ENCODE data around the gene GDA. TPM values are rescaled to one million over a fixed set of nuclear protein-coding genes. Genes with fewer than 3 reads are reported as not detected.

GDA gene
- total and polyA plus RNA-seq, 4 donors = 0.88 to 4.3 (median 2.8) TPM

- H3K27me3 ChIP-seq (ENCODE audit: control insufficient read depth, insufficient read depth, low read length) = no peaks in the 10 kb centered on the region
- no peaks in the 10 kb centered on the region for H3K4me1 ChIP-seq (ENCODE audit: control insufficient read depth, insufficient read depth, low read length)
- DNase-seq (ENCODE audit: low read depth in 4 of 6, low spot score in 6 of 6) = no peak
- no peaks in the 10 kb centered on the region for H3K36me3 ChIP-seq (ENCODE audit: control insufficient read depth, insufficient read depth, low read length)
- H3K9me3 ChIP-seq (ENCODE audit: control insufficient read depth, insufficient read depth, low read length) = no peaks in the 10 kb centered on the region
- H3K27ac ChIP-seq (ENCODE audit: low read depth, low read length) = no peak overlapping the region
- 67% methylated on average over 1 of the region's 4 CpGs for WGBS (ENCODE audit: insufficient coverage)
- H3K4me3 ChIP-seq (ENCODE audit: low read depth, low read length) = no peak overlapping the region
Observed at GRCh38 chr9:72131206-72131605, 18.0 kb upstream of the GDA start.

GRCh38 chr9:72132052-72132451 lies 17.2 kb upstream of the GDA start:
- Histone ChIP-seq H3K4me1 (ENCODE audit: control insufficient read depth, insufficient read depth, low read length) (no peaks in the 10 kb centered on the region), H3K27ac (ENCODE audit: low read depth, low read length) (no peak overlapping the region), H3K36me3 (ENCODE audit: control insufficient read depth, insufficient read depth, low read length) (no peaks in the 10 kb centered on the region), H3K4me3 (ENCODE audit: low read depth, low read length) (no peak overlapping the region), H3K27me3 (ENCODE audit: control insufficient read depth, insufficient read depth, low read length) (no peaks in the 10 kb centered on the region), H3K9me3 (ENCODE audit: control insufficient read depth, insufficient read depth, low read length) (no peaks in the 10 kb centered on the region)
- DNase-seq (ENCODE audit: low read depth in 4 of 6, low spot score in 6 of 6) = no peak
- no CpG with 5 or more reads among the region's 1 CpG for WGBS (ENCODE audit: insufficient coverage)

- Histone ChIP-seq H3K27me3 (ENCODE audit: control insufficient read depth, insufficient read depth, low read length) (no peaks in the 10 kb centered on the region), H3K9me3 (ENCODE audit: control insufficient read depth, insufficient read depth, low read length) (no peaks in the 10 kb centered on the region), H3K4me3 (ENCODE audit: low read depth, low read length) (no peak overlapping the region), H3K36me3 (ENCODE audit: control insufficient read depth, insufficient read depth, low read length) (no peaks in the 10 kb centered on the region), H3K4me1 (ENCODE audit: control insufficient read depth, insufficient read depth, low read length) (no peaks in the 10 kb centered on the region), H3K27ac (ENCODE audit: low read depth, low read length) (no peak overlapping the region)
- no peak for DNase-seq (ENCODE audit: low read depth in 4 of 6, low spot score in 6 of 6)
- no CpG with 5 or more reads among the region's 3 CpGs for WGBS (ENCODE audit: insufficient coverage)
Observed at GRCh38 chr9:72133365-72134035, 15.7 kb upstream of the GDA start.

DNA sequence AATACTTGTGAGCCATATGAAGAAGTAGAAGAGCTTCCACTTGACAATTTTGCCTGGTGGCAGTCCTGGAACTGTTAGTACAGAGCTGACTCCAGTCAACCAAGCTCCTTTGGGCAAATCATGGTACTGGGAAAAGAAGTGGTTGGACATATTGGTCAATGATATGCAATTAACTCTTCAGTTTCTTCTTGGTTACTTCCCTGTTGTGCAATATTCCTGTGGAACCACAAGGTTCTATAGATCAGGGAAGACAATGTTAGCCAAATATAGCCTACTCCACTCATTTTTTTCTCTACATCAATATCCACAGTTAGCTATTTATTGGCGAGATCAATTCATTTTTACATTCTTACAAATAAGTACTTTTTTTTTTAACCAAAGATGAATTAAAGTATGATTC lies 14.4 kb upstream of the GDA start:
- no peaks in the 10 kb centered on the region for H3K4me1 ChIP-seq (ENCODE audit: control insufficient read depth, insufficient read depth, low read length)
- WGBS (ENCODE audit: insufficient coverage) = no CpG with 5 or more reads among the region's 1 CpG
- H3K9me3 ChIP-seq (ENCODE audit: control insufficient read depth, insufficient read depth, low read length) = no peaks in the 10 kb centered on the region
- no peaks in the 10 kb centered on the region for H3K36me3 ChIP-seq (ENCODE audit: control insufficient read depth, insufficient read depth, low read length)
- no peak overlapping the region for H3K4me3 ChIP-seq (ENCODE audit: low read depth, low read length)
- H3K27me3 ChIP-seq (ENCODE audit: control insufficient read depth, insufficient read depth, low read length) = no peaks in the 10 kb centered on the region
- H3K27ac ChIP-seq (ENCODE audit: low read depth, low read length) = no peak overlapping the region
- DNase-seq (ENCODE audit: low read depth in 4 of 6, low spot score in 6 of 6) = no peak

- WGBS (ENCODE audit: insufficient coverage) = 100% methylated on average over 2 of the region's 6 CpGs
- Histone ChIP-seq H3K4me1 (ENCODE audit: control insufficient read depth, insufficient read depth, low read length) (no peaks in the 10 kb centered on the region), H3K4me3 (ENCODE audit: low read depth, low read length) (no peak overlapping the region)
Observed at GRCh38 chr9:72137697-72138365, 11.4 kb upstream of the GDA start.

GRCh38 chr9:72139226-72139625 lies 10.0 kb upstream of the GDA start:
- Histone ChIP-seq H3K9me3 (ENCODE audit: control insufficient read depth, insufficient read depth, low read length) (no peaks in the 10 kb centered on the region), H3K4me1 (ENCODE audit: control insufficient read depth, insufficient read depth, low read length) (no peaks in the 10 kb centered on the region), H3K4me3 (ENCODE audit: low read depth, low read length) (no peak overlapping the region), H3K27ac (ENCODE audit: low read depth, low read length) (no peak overlapping the region), H3K27me3 (ENCODE audit: control insufficient read depth, insufficient read depth, low read length) (no peaks in the 10 kb centered on the region), H3K36me3 (ENCODE audit: control insufficient read depth, insufficient read depth, low read length) (no peaks in the 10 kb centered on the region)
- DNase-seq (ENCODE audit: low read depth in 4 of 6, low spot score in 6 of 6) = no peak
- WGBS (ENCODE audit: insufficient coverage) = no CpG with 5 or more reads among the region's 2 CpGs

More at GRCh38 chr9:72137697-72138365, 11.4 kb upstream of the GDA start:
- no peaks in the 10 kb centered on the region for H3K27me3 ChIP-seq (ENCODE audit: control insufficient read depth, insufficient read depth, low read length)
- DNase-seq (ENCODE audit: low read depth in 4 of 6, low spot score in 6 of 6) = peak in 1 of 6 donors; percentile 20
- H3K36me3 ChIP-seq (ENCODE audit: control insufficient read depth, insufficient read depth, low read length) = no peaks in the 10 kb centered on the region
- no peak overlapping the region for H3K27ac ChIP-seq (ENCODE audit: low read depth, low read length)
- H3K9me3 ChIP-seq (ENCODE audit: control insufficient read depth, insufficient read depth, low read length) = no peaks in the 10 kb centered on the region

DNA sequence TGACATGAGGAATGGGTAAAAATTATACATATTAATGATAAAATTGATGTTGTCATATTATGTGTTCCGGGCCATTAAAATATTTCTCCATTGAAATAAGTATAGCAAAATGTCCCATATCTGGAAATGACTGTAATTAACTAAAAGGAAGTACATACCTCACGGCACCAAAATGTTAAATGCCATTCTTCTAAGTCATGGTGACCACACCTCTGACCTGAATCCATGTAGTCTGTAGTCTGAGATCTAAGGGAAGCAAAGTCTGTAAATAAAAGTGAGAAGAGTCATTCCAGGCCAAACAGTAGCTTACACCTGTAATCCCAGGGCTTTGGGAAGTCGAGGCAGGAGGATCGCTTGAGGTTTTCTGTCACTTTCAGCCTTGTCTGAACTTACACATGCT lies 8.7 kb upstream of the GDA start:
- no peak overlapping the region for H3K4me3 ChIP-seq (ENCODE audit: low read depth, low read length)
- no peaks in the 10 kb centered on the region for H3K9me3 ChIP-seq (ENCODE audit: control insufficient read depth, insufficient read depth, low read length)
- WGBS (ENCODE audit: insufficient coverage) = no CpG with 5 or more reads among the region's 4 CpGs
- no peak for DNase-seq (ENCODE audit: low read depth in 4 of 6, low spot score in 6 of 6)
- no peaks in the 10 kb centered on the region for H3K36me3 ChIP-seq (ENCODE audit: control insufficient read depth, insufficient read depth, low read length)
- H3K27me3 ChIP-seq (ENCODE audit: control insufficient read depth, insufficient read depth, low read length) = no peaks in the 10 kb centered on the region
- no peak overlapping the region for H3K27ac ChIP-seq (ENCODE audit: low read depth, low read length)
- no peaks in the 10 kb centered on the region for H3K4me1 ChIP-seq (ENCODE audit: control insufficient read depth, insufficient read depth, low read length)

DNA sequence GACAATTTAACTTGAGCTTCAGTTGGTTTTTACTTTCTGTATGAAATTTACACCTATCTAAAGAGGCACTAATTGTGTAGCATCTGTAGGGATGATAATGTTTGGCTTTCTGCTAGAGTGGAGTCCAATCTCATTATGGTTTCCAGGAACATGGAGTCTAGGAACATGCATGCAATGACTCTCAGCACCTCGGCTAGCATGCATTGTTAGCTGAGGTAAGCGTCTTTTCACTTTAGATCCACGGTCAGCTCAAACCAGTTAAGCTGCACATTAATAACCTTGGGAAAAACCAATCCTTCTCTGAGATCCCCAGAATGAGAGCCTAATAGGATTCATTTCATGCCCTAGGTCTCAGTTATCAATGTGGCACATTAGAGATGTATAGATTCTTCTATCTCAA lies 7.8 kb upstream of the GDA start:
- no peaks in the 10 kb centered on the region for H3K36me3 ChIP-seq (ENCODE audit: control insufficient read depth, insufficient read depth, low read length)
- no peak overlapping the region for H3K4me3 ChIP-seq (ENCODE audit: low read depth, low read length)
- no peaks in the 10 kb centered on the region for H3K9me3 ChIP-seq (ENCODE audit: control insufficient read depth, insufficient read depth, low read length)
- 50% methylated on average over 1 of the region's 3 CpGs for WGBS (ENCODE audit: insufficient coverage)
- no peak overlapping the region for H3K27ac ChIP-seq (ENCODE audit: low read depth, low read length)
- no peak for DNase-seq (ENCODE audit: low read depth in 4 of 6, low spot score in 6 of 6)
- no peaks in the 10 kb centered on the region for H3K27me3 ChIP-seq (ENCODE audit: control insufficient read depth, insufficient read depth, low read length)
- H3K4me1 ChIP-seq (ENCODE audit: control insufficient read depth, insufficient read depth, low read length) = no peaks in the 10 kb centered on the region

- H3K27ac ChIP-seq (ENCODE audit: low read depth, low read length) = no peak overlapping the region
- WGBS (ENCODE audit: insufficient coverage) = 67% methylated on average over 1 of the region's 3 CpGs
- peak in 2 of 6 donors; percentile 35 to 52 for DNase-seq (ENCODE audit: low read depth in 4 of 6, low spot score in 6 of 6)
Observed at GRCh38 chr9:72144756-72145492, 4.3 kb upstream of the GDA start.

More at GRCh38 chr9:72144756-72145492, 4.3 kb upstream of the GDA start:
- Histone ChIP-seq H3K4me1 (ENCODE audit: control insufficient read depth, insufficient read depth, low read length) (peaks cover 6% of the 10 kb centered on the region), H3K27me3 (ENCODE audit: control insufficient read depth, insufficient read depth, low read length) (peaks cover 13% of the 10 kb centered on the region), H3K4me3 (ENCODE audit: low read depth, low read length) (no peak overlapping the region), H3K9me3 (ENCODE audit: control insufficient read depth, insufficient read depth, low read length) (no peaks in the 10 kb centered on the region), H3K36me3 (ENCODE audit: control insufficient read depth, insufficient read depth, low read length) (no peaks in the 10 kb centered on the region)

Measured in spinal cord (tissue), 10 donors.